Activated CD4-positive, alpha-beta T cell treated with anti-CD3 and anti-CD28 coated beads for 4 hours (primary cell): ENCODE results near the gene SAPCD1.

Experiments used
- DNase-seq, 2 donors: peaks; one replicate each; pipeline ENCODE4 v3.0.0-alpha.2; 2020

The SAPCD1 gene

GRCh38 chr6:31762356-31762755, at the start of gene SAPCD1:
SAPCD1 (plus strand) TSS chr6:31762656; CDS start chr6:31763055, 399 bp downstream.
- no peak for DNase-seq

DNA sequence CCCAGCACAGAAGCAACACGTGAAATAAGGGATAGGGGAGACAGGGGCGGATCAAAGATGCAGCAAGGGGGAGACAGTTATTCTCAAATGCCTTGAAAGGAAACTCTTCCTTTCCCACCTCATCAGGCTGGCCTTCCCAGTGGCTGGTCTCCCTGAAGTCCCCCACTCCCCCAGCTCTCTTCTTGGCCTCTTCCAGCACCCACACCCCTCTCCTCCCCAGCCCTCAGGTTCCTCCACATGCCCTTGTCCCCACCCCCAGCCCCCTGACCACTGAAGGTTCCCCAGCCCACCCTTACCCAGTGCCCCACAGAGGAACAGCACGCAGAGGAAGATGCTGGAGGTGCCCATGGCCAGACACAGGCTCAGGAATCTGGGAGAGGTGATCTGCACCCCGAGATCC, 49.0 kb upstream of the SAPCD1 start:
- DNase-seq = no peak

DNA sequence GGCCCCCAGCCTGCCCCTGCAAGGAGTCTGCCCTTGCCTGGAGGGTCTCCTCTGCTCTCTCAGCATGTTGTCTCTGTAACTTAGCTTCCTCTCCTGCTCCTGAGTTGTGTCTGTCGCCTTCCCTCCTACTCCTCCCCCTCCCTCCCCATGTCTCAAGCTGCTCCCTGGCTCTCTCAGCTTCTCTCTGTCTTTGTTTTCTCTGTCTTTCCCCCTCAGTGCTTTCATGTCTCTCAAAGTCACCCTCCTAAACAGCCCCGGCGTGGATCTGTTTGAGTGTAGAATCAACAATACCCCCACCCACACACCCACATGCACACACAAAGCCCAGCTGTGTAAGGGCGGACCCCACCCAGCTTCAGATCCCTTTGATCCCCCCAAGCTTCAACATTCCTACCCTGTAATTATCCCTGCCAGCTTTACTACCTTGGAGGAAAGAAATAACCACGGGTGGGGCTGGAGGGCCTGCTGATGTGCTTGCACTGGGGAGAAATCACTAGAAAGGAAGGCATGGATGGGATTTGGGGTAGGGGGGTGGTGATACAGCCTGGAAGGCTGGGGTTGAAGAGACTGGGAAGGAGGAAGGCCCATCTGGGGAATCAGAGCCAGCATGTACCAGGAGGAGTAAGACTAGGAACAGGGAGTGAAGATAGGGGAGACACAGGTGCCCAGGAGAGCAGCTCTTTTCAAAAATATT, 48.3 kb upstream of the SAPCD1 start:
- no peak for DNase-seq

- DNase-seq = no peak
Observed at GRCh38 chr6:31715022-31715958, 47.2 kb upstream of the SAPCD1 start, which contains the start of gene LY6G6D. LY6G6D (plus strand) TSS chr6:31715348; CDS start chr6:31715356, 8 bp downstream.

- no peak for DNase-seq
Observed at GRCh38 chr6:31717499-31718222, 44.8 kb upstream of the SAPCD1 start.

GRCh38 chr6:31718265-31718664, 44.2 kb upstream of the SAPCD1 start:
- DNase-seq = no peak

DNA sequence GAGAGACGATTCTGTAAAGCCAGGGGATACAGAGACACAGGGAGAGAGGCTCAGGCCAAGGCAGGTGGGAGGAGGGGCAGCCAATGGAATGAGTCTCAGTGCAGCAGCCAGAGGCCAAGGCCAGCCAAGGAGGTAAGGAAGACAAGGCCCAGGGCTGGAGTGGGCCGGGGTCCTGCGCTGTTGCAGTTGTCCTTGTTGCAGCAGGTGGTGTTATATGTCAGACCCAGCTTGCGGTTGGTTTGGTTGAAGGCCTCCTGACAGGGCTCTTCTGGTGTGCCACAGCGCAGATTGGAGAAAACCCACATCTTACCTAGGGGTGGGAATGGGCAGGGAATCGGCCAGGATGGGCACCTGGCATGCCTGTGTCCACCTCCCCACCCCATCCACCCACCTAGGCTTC, 43.5 kb upstream of the SAPCD1 start:
- DNase-seq = no peak

DNA sequence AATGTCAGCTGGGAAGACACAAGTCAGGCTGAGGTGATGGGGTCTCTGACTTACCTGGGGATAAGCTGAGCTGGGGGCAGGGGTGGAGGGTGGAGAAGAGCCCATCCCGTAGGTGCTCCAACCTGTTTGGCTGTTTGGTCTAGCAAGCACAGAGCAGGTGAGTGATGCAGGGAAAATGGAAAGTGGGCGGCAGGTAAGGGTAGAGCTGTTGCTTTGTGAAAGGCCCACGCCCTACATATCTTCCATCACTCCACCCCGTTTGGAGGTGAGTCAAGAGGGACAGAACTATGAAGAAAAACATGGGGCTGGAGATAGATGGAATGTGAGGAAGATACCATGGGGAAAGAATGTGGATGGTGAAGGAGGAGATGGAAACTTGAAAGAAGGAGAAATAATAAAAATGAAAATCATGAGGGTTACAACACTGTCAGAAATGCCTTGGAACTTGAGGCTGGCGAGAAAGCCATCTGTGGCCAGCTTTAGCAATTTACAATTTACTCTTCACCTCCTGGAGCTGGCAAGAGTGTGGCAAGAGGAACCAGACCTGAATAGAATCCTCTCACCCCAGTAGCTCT, 42.2 kb upstream of the SAPCD1 start:
- DNase-seq = no peak

- DNase-seq = no peak
Observed at GRCh38 chr6:31721351-31722020, 41.0 kb upstream of the SAPCD1 start, which contains the start of gene LY6G6C. LY6G6C (minus strand) TSS chr6:31721746; CDS start chr6:31721679, 67 bp downstream.

DNA sequence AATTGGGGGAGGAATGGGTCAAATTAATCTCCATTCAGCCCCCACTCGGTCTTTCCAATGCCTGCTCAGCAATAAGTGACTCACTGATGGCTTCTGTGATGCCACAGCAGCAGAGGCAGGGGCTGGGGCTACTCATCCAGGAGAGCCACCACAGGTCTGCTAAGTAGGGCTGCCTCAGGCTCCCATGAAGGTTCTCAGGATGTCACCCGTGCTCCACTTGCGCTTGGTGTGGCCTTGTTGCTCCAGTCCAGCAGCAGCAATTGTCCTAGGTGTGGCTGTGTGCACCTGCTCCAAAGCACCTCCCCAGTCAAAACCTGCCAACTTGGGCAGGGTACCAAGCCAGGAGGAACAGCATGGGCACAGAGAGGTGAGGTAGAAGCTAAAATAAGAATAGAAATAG, 40.3 kb upstream of the SAPCD1 start:
- DNase-seq = no peak

GRCh38 chr6:31723245-31723979, 39.0 kb upstream of the SAPCD1 start, which contains the start of gene MPIG6B:
MPIG6B (plus strand) TSS chr6:31723373; CDS start chr6:31723384, 11 bp downstream.
- no peak for DNase-seq

GRCh38 chr6:31723980-31724691, 38.3 kb upstream of the SAPCD1 start:
- DNase-seq = no peak

DNA sequence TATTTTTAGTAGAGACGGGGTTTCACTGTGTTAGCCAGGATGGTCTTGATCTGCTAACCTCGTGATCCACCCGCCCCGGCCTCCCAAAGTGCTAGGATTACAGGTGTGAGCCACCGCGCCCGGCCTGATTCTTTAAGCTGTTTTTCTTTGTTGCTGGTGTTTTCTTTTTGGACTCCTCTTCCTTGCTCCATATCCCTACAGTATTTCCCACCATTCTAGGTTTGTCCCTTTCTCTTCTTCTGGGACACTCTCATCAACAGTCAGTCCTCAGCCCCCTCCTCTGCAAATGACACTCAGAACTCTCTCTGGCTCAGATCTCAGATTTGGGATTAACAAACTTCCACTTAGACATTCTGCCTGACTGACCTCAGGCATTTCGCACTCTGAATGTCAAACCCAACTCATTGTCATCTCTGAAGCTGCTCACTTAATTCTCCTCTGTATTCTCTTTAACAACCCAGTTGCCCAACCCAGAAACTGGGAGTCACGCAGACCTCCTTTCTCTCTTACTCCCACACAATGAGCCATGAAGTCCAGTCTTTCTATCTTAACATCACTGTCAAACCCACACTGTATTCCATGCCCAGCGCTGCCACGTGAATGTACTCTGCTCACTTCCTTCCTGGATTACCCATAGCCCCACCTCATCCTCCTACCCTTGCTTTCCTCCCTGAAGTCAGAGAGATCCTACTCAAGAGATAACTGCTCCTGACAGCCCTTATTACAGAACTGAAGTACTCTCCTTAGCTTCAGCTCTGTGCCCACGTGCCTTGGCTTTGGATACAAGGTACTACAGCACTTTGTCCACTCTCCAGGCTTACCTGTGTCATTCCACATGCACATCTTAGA, 36.7 kb upstream of the SAPCD1 start:
- no peak for DNase-seq

DNA sequence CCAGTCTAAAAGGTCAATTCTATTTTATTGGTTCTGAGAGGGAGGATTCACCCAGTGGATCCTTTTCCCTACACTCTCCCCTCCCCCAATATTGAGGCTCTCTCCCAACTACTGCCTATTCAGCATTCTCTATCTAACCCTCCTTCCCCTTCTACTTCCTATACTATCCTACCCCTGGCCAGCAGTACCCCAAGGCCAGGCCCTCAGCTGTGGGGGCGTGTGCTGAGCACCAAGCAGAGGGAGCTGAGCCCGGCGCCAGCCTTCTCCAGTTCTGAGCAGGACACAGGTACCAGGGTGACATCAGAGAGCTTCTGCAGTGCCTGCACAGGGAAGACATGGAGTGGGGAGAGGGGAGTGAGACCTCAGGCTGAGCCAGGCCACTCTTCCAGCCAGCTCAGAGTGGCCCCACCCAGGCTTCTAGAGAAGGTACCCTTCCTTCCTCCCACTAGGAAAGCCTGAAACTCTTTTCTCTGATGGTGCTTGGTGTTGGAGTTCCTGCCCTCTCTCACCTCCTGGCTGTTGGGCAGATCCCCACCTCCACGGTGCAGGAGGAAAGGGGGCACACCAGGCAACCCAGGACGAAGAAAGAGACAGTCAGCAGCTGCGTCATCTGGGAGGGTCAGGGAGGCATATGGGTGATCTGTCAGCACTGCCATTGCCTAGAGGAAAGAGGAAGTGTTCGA, 35.3 kb upstream of the SAPCD1 start:
- peak in 1 of 2 donors; percentile 11 for DNase-seq

GRCh38 chr6:31727717-31728671, 34.5 kb upstream of the SAPCD1 start:
- no peak for DNase-seq

DNA sequence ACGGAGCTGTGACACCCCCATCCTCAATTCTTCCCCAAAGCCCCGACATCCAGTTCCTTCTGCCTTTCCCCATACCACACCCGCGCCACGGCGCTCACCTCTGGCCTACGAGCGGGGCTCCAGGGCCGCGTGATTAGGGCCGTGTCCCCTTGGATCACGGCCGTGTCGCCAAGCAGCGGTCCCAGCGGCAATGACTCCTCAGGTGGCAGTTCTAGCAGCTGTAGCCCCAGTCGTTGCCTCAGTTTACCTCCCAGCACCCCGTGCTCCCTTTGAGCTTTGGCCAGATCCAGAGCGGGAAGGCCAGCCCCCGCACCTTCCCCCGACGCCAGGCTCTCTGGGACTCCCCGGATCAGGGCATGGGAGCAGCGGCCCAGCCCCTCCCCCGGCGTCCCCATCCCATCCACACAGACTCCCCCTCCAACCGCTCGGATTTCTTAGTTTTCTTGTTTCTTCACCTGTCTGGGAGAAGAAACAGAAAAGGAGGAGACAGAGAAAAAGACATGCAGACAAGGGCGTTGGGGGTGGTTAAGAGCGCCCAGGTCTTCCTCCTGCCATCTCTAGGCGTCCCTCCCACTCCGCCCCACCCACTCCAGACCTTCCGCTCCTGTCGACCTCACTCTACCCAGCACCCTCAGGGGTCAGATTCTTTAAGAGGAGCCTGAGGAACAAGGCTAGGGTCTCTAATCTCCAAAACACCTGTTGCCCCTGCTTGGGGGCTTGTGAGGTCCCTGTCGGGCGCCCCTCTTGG, 33.5 kb upstream of the SAPCD1 start, which contains the start of gene DDAH2:
Gene DDAH2 (minus strand): TSS at position 533 of the 748 bp plus-strand sequence. CDS start 138 bp downstream, at position 395.
- DNase-seq = no peak

GRCh38 chr6:31729515-31729978, 32.9 kb upstream of the SAPCD1 start:
- peak; percentile 83 for DNase-seq
